ENCODE data around the gene XRCC4.

- no peak for TF ChIP-seq USF2 (IDR thresholded peaks at IDR 0.05; ENCODE audit: low read depth, low read length)
- TF ChIP-seq USF2 (CRISPR knock-in tag; IDR thresholded peaks at IDR 0.05; ENCODE audit: borderline replicate concordance): no peak
- no peak for TF ChIP-seq CTCF (CRISPR knock-in tag; IDR thresholded peaks at IDR 0.05)
- TF ChIP-seq ARNT2 (CRISPR knock-in tag; IDR thresholded peaks at IDR 0.05; ENCODE audit: low read depth): no peak
Observed at GRCh38 chr5:83145241-83145640, 67.9 kb downstream of the XRCC4 start.
